Adrenal gland (tissue), 19 donors: ENCODE measurements around the gene ADARB2. TPM values are rescaled to one million over a fixed set of nuclear protein-coding genes. Genes with fewer than 3 reads are reported as not detected.

ENCODE experiments used
- DNase-seq, 7 donors: peaks; one replicate each; pipeline ENCODE4 v3.0.0-alpha.2; 2019 to 2020
- H3K27ac ChIP-seq, 5 donors: fragments of 200-600 bp; sonication (generic) in 4 of 5; 1 replicate in 3 of 5; 2 replicates in 2 of 5; pipeline versions ENCODE4 v1.5.1 to v1.8.0; 2016 to 2020; ENCODE audit warnings: mild to moderate bottlenecking in 1 of 5
- H3K27me3 ChIP-seq: fragments of 200-600 bp; 2 replicates; pipeline ENCODE4 v1.8.0; 2021
- H3K36me3 ChIP-seq, 2 donors: fragments of 200-600 bp; replicated peaks in 1 of 2; 1 replicate in 1 of 2; 2 replicates in 1 of 2; pipeline versions ENCODE4 v1.5.1 to v1.8.0; 2018 to 2022
- H3K4me1 ChIP-seq, 2 donors: fragments of 200-600 bp; replicated peaks in 1 of 2; 1 replicate in 1 of 2; 2 replicates in 1 of 2; pipeline versions ENCODE4 v1.5.1 to v1.8.0; 2018 to 2021
- H3K4me3 ChIP-seq, 4 donors: fragments of 200-600 bp; sonication (generic) in 3 of 4; one replicate each; pipeline ENCODE4 v1.5.1; 2016 to 2018
- H3K9me3 ChIP-seq, 3 donors: fragments of 200-600 bp; sonication (generic) in 1 of 3; replicated peaks in 1 of 3; 1 replicate in 2 of 3; 2 replicates in 1 of 3; pipeline versions ENCODE4 v1.5.1 to v1.8.0; 2016 to 2021
- POLR2A ChIP-seq, 2 donors: fragments of 450-650 bp; IDR thresholded peaks; one replicate each; pipeline ENCODE4 v1.6.1; 2017; ENCODE audit warnings: antibody characterized with exemption in 2 of 2, mild to moderate bottlenecking in 2 of 2, moderate library complexity in 1 of 2
- WGBS, 4 donors: extraction: QIAGEN DNeasy Blood & Tissue Kit in 2 of 4; methylation state at CpG; one replicate each; pipeline versions ENCODE4 v1.1.5 to v1.1.7; 2013 to 2017; 5-methylcytosine and 5-hydroxymethylcytosine counted together
- intact Hi-C, 2 donors: fragments of 100-400 bp; cut with DNase I; formaldehyde crosslinking; loops; one replicate each; pipeline versions ENCODE4 v1.14.1 to v1.15.0; 2022 to 2023
- long read RNA-seq, 10 donors: library from polyadenylated mRNA in 3 of 10; unstranded in 2 of 10; stranded (forward) in 1 of 10; transcript quantifications; one replicate each; pipeline ENCODE4 v2.0.0 and lab custom pipeline, GENCODE V29; 2021 to 2026
- polyA plus RNA-seq, 3 donors: library from polyadenylated mRNA; stranded (reverse); fragments of 200-250 nt in 2 of 3; fragments of 350-450 nt in 1 of 3; fragmentation: Illumina TruSeq in 1 of 3; extraction: RNeasy Lipid Tissue Mini Kit (QIAGEN cat#74804) in 1 of 3; gene quantifications; one replicate each; pipeline ENCODE4 v1.2.3, GENCODE V29; 2013 to 2014
- total RNA-seq, 9 donors: library from RNA; depleted of rRNA in 4 of 9; stranded (reverse); fragments of >200 nt in 4 of 9; fragments of 120-200 nt in 1 of 9; fragmentation: NEBNext Ultra II Directional in 1 of 9; extraction: Animal tissue kit (Norgen Biotek cat#: 25700) in 1 of 9; gene quantifications; one replicate each; pipeline versions ENCODE4 v1.1.0 to v1.2.4, GENCODE V29; 2013 to 2023
- TF ChIP-seq, protein P1 (sequence below), 6 experiments: fragments of 450-650 bp in 4 of 6; fragments of 200-600 bp in 2 of 6; sonication (generic) in 1 of 6; IDR thresholded peaks; 1 replicate in 5 of 6; 2 replicates in 1 of 6; pipeline versions ENCODE4 v1.5.1 to v1.8.0; 2016 to 2021; ENCODE audit warnings: antibody characterized with exemption in 6 of 6, mild to moderate bottlenecking in 2 of 6, moderate library complexity in 1 of 6
- donor health status: healthy with polysubstance abuse.
- donor health status: Bipolar disorder and iron deficiency.
- donor health status: DM: yes; HTN: yes; CAD: no.
- donor health status: DM: no; HTN: no; CAD: no.
- donor health status: DM: no; HTN: no; CAD: no.
- donor health status: DM: yes; HTN: yes; CAD: no.

Gene ADARB2
- total RNA-seq (1 to 10 TPM in 5 of 9 donors, under 1 TPM in 4; 0.14 to 2.3 (median 1.2) TPM), polyA plus RNA-seq (1 to 10 TPM in 1 of 3 donors, under 1 TPM in 2; 0.31 to 3.1 (median 0.44) TPM)
- long read RNA-seq, donor 1 = 0 reads
- long read RNA-seq, donor 2 = 0 reads
- long read RNA-seq, donor 3, partial matches to known transcripts = 0 of 1 reads
- long read RNA-seq, donor 3, other reads (novel, unspliced or antisense) = 0 of 1 reads
- long read RNA-seq, donor 4, partial matches to known transcripts = 0 of 2 reads
- long read RNA-seq, donor 4, other reads (novel, unspliced or antisense) = 2 of 2 reads
- long read RNA-seq, donor 5, partial matches to known transcripts = 0 of 1 reads
- long read RNA-seq, donor 5, other reads (novel, unspliced or antisense) = 1 of 1 reads
- long read RNA-seq, donor 6 = 0 reads
- long read RNA-seq, donor 7 = 0 reads
- long read RNA-seq, donor 8 = 0 reads
- long read RNA-seq, donor 9, partial matches to known transcripts = 0 of 1 reads
- long read RNA-seq, donor 9, other reads (novel, unspliced or antisense) = 0 of 1 reads
- long read RNA-seq, donor 10, partial matches to known transcripts = 0 of 1 reads
- long read RNA-seq, donor 10, other reads (novel, unspliced or antisense) = 0 of 1 reads

DNA sequence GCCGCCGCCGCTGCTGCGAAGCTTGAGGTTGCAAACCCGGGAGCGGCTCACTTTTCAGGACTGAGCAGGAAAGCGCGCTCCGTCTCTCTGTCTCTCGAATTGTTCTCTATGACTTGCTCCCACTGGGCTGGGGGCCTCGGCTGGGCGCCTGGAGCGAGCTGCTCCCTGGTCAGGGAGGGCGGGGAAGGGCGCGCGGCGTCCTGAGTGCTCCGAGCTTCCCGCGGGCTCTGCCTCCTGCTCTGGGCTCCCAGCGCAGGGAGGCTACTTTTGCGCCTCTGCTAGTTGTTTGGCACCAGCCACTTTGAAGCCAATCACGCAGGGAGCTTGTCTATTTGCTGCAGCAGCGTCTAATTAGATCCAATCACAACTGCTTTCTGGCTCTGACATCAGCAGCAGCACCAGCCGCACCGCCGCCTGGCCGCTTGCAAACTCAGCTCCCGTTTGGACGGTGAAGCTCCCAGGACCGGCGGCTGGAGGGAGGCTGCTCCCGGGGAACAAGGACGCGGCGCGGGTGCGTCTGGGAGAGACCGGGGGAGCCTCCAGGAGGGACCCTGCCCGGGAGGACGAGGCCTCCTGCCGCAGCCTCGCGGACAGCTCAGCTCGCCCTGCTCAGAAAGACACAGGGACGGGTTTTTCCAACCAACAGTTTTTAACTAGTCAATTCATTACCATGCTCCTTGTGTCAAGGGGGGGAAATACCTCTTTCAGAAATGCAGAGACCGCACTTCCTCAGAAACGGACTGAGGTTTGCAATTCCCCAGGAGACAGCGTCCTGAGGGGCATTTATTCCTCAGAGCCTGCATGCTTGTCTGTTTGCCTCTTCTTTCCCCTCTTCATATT, at the start of gene ADARB2:
TSS of gene ADARB2 (minus strand) at position 304 of the 840 bp plus-strand sequence.
- peak in 3 of 7 donors; percentile 6 to 58 (median 21) for DNase-seq
- H3K4me1 ChIP-seq = no peaks in the 10 kb centered on the region
- H3K27ac ChIP-seq = no peak within 1 kb of the TSS
- H3K36me3 ChIP-seq = no peaks in the 10 kb centered on the region
- TF ChIP-seq, protein P1, sequence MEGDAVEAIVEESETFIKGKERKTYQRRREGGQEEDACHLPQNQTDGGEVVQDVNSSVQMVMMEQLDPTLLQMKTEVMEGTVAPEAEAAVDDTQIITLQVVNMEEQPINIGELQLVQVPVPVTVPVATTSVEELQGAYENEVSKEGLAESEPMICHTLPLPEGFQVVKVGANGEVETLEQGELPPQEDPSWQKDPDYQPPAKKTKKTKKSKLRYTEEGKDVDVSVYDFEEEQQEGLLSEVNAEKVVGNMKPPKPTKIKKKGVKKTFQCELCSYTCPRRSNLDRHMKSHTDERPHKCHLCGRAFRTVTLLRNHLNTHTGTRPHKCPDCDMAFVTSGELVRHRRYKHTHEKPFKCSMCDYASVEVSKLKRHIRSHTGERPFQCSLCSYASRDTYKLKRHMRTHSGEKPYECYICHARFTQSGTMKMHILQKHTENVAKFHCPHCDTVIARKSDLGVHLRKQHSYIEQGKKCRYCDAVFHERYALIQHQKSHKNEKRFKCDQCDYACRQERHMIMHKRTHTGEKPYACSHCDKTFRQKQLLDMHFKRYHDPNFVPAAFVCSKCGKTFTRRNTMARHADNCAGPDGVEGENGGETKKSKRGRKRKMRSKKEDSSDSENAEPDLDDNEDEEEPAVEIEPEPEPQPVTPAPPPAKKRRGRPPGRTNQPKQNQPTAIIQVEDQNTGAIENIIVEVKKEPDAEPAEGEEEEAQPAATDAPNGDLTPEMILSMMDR (IDR thresholded peaks at IDR 0.05) = no peak
- TF ChIP-seq POLR2A (IDR thresholded peaks at IDR 0.05) = no peak
- intact Hi-C loops = no loop called here
- 1 to 2% (median 1%) methylated on average over 15 to 50 of the region's 50 CpGs for WGBS, 4 donors
- no peak within 1 kb of the TSS for H3K4me3 ChIP-seq
- H3K27me3 ChIP-seq = peaks cover 35% of the 10 kb centered on the region
- no peaks in the 10 kb centered on the region for H3K9me3 ChIP-seq

DNA sequence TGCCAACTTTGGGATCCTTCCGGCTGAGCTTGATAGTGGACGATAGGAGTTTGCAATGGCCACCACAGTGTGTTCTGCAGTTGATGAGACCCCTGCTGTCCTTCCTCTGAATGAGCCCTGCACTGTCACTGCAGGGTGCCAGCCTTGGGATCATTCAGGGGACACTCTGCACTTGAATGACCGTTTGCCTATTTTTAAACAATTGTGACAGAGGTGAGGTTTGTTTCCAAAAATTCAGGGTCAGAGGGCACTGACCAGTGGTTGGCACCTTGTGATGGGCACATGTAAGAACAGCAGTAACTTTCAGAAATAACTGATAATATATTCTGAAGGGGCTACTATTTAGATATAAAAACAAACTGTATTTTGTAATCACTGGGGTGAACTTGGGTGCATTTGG, 48.5 kb upstream of the ADARB2 start:
- TF ChIP-seq, protein P1 (IDR thresholded peaks at IDR 0.05) = no peak
- TF ChIP-seq POLR2A (IDR thresholded peaks at IDR 0.05) = no peak
- H3K4me3 ChIP-seq = no peak overlapping the region
- H3K4me1 ChIP-seq = no peaks in the 10 kb centered on the region
- H3K27ac ChIP-seq = no peak overlapping the region
- no peaks in the 10 kb centered on the region for H3K27me3 ChIP-seq
- WGBS, 4 donors = 47 to 76% (median 56%) methylated on average over 3 of the region's 3 CpGs
- H3K9me3 ChIP-seq = no peaks in the 10 kb centered on the region
- DNase-seq = no peak
- no peaks in the 10 kb centered on the region for H3K36me3 ChIP-seq
- intact Hi-C loops = no loop called here

DNA sequence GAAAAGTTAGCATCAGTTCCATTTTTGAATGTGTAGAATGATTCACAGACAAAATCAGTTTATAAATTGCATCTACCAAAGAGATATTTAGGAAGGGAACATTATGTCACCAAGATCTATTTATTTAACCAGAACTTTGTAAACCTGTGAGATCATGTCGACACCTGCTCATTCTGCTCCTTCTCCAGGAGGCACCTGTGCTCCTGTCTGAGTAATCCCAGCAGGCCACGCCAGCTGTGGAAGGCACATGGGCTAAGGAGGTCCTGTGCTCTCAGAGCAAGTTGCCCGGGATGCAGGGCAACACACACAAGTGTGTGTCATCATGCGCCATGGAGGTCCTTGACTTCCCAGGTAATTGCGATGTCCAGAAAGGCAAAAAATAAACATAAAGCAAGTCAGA, 45.5 kb upstream of the ADARB2 start:
- H3K27me3 ChIP-seq = no peaks in the 10 kb centered on the region
- H3K9me3 ChIP-seq = no peaks in the 10 kb centered on the region
- H3K4me1 ChIP-seq = no peaks in the 10 kb centered on the region
- no peak overlapping the region for H3K4me3 ChIP-seq
- 83 to 87% (median 85%) methylated on average over 5 of the region's 5 CpGs for WGBS, 4 donors
- no peak overlapping the region for H3K27ac ChIP-seq
- no peaks in the 10 kb centered on the region for H3K36me3 ChIP-seq
- TF ChIP-seq, protein P1 (IDR thresholded peaks at IDR 0.05) = no peak
- no peak for TF ChIP-seq POLR2A (IDR thresholded peaks at IDR 0.05)
- intact Hi-C loops = no loop called here
- DNase-seq = no peak

GRCh38 chr10:1779796-1780195, 42.5 kb upstream of the ADARB2 start:
- Histone ChIP-seq H3K27me3 (no peaks in the 10 kb centered on the region), H3K4me1 (no peaks in the 10 kb centered on the region), H3K27ac (no peak overlapping the region), H3K9me3 (no peaks in the 10 kb centered on the region), H3K36me3 (no peaks in the 10 kb centered on the region), H3K4me3 (no peak overlapping the region)
- intact Hi-C loops = no loop called here
- 69 to 89% (median 73%) methylated on average over 6 to 10 of the region's 10 CpGs for WGBS, 4 donors
- no peak for DNase-seq
- no peak for TF ChIP-seq POLR2A (IDR thresholded peaks at IDR 0.05)
- TF ChIP-seq, protein P1 (IDR thresholded peaks at IDR 0.05) = no peak
